Measurements from ENCODE around the gene KCNIP4.

DNA sequence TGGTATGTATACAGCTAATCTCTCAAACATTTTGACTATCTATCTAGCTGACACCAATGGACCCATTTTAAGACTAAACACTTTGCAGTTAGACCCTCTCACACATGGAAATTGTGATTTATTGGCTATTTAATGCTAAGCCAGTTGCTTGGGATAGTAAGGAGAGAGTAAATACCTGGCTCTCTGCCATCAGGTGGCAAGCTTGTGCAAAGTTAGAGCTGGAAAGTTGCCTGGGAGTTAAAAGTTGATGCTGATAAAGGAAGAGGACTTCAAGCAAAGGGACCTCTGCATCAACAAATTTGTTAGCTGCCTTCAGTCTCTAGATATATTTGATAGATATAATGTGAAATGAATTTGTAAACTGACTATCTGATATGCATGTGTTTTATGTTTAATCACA, 1187.2 kb downstream of the KCNIP4 start:
- TF ChIP-seq POLR2AphosphoS5 (IDR thresholded peaks at IDR 0.05) (no peak), POLR2A (IDR thresholded peaks at IDR 0.05) (no peak)
- TF ChIP-seq, protein P1, sequence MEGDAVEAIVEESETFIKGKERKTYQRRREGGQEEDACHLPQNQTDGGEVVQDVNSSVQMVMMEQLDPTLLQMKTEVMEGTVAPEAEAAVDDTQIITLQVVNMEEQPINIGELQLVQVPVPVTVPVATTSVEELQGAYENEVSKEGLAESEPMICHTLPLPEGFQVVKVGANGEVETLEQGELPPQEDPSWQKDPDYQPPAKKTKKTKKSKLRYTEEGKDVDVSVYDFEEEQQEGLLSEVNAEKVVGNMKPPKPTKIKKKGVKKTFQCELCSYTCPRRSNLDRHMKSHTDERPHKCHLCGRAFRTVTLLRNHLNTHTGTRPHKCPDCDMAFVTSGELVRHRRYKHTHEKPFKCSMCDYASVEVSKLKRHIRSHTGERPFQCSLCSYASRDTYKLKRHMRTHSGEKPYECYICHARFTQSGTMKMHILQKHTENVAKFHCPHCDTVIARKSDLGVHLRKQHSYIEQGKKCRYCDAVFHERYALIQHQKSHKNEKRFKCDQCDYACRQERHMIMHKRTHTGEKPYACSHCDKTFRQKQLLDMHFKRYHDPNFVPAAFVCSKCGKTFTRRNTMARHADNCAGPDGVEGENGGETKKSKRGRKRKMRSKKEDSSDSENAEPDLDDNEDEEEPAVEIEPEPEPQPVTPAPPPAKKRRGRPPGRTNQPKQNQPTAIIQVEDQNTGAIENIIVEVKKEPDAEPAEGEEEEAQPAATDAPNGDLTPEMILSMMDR (IDR thresholded peaks at IDR 0.05), result no peak
